ENCODE data around the gene MROH7. TPM values are rescaled to one million over a fixed set of nuclear protein-coding genes. Genes with fewer than 3 reads are reported as not detected.

MROH7 gene
- total RNA-seq, 1 donor from 2014 or later: 25.2 TPM

- DNase-seq (ENCODE audit: low spot score): no peak
Observed at GRCh38 chr1:54696262-54696661, 54.7 kb downstream of the MROH7 start.

- DNase-seq (ENCODE audit: low spot score): no peak
Observed at GRCh38 chr1:54697896-54698295, 56.3 kb downstream of the MROH7 start.

- DNase-seq (ENCODE audit: low spot score): no peak
Observed at GRCh38 chr1:54698346-54698745, 56.8 kb downstream of the MROH7 start.

- no peak for DNase-seq (ENCODE audit: low spot score)
Observed at GRCh38 chr1:54699936-54700525, 58.4 kb downstream of the MROH7 start.

GRCh38 chr1:54701066-54701465 is 59.5 kb downstream of the MROH7 start:
- no peak for DNase-seq (ENCODE audit: low spot score)

- no peak for DNase-seq (ENCODE audit: low spot score)
Observed at GRCh38 chr1:54701996-54702395, 60.4 kb downstream of the MROH7 start.

- DNase-seq (ENCODE audit: low spot score): no peak
Observed at GRCh38 chr1:54703471-54703870, 61.9 kb downstream of the MROH7 start.

GRCh38 chr1:54705153-54705552 is 63.6 kb downstream of the MROH7 start:
- no peak for DNase-seq (ENCODE audit: low spot score)

- DNase-seq (ENCODE audit: low spot score): no peak
Observed at GRCh38 chr1:54706419-54706818, 64.8 kb downstream of the MROH7 start.

- DNase-seq (ENCODE audit: low spot score): no peak
Observed at GRCh38 chr1:54708385-54708784, 66.8 kb downstream of the MROH7 start.

- DNase-seq (ENCODE audit: low spot score): no peak
Observed at GRCh38 chr1:54709547-54710292, 68.1 kb downstream of the MROH7 start.

- no peak for DNase-seq (ENCODE audit: low spot score)
Observed at GRCh38 chr1:54710434-54710833, 68.8 kb downstream of the MROH7 start.

- no peak for DNase-seq (ENCODE audit: low spot score)
Observed at GRCh38 chr1:54710841-54711240, 69.3 kb downstream of the MROH7 start.

GRCh38 chr1:54711536-54711935 is 70.0 kb downstream of the MROH7 start:
- DNase-seq (ENCODE audit: low spot score): no peak

- DNase-seq (ENCODE audit: low spot score): no peak
Observed at GRCh38 chr1:54714881-54715492, 73.4 kb downstream of the MROH7 start.

- peak; percentile 85 for DNase-seq (ENCODE audit: low spot score)
Observed at GRCh38 chr1:54715493-54716298, 74.1 kb downstream of the MROH7 start, which contains the start of gene TTC4. Gene TTC4, plus strand, starts transcription at chr1:54715861. Its CDS starts 48 bp downstream, at chr1:54715909.

- no peak for DNase-seq (ENCODE audit: low spot score)
Observed at GRCh38 chr1:54716299-54717047, 74.9 kb downstream of the MROH7 start.

GRCh38 chr1:54721719-54722118 is 80.1 kb downstream of the MROH7 start:
- no peak for DNase-seq (ENCODE audit: low spot score)

GRCh38 chr1:54723985-54724384 is 82.4 kb downstream of the MROH7 start:
- DNase-seq (ENCODE audit: low spot score): no peak

GRCh38 chr1:54724771-54725170 is 83.2 kb downstream of the MROH7 start:
- no peak for DNase-seq (ENCODE audit: low spot score)

- DNase-seq (ENCODE audit: low spot score): no peak
Observed at GRCh38 chr1:54728027-54728426, 86.4 kb downstream of the MROH7 start.
